ENCODE data around the gene MPO. TPM values are rescaled to one million over a fixed set of nuclear protein-coding genes. Genes with fewer than 3 reads are reported as not detected.

Gene MPO
- total RNA-seq, 1 donor from 2014 or later, result not detected

DNA sequence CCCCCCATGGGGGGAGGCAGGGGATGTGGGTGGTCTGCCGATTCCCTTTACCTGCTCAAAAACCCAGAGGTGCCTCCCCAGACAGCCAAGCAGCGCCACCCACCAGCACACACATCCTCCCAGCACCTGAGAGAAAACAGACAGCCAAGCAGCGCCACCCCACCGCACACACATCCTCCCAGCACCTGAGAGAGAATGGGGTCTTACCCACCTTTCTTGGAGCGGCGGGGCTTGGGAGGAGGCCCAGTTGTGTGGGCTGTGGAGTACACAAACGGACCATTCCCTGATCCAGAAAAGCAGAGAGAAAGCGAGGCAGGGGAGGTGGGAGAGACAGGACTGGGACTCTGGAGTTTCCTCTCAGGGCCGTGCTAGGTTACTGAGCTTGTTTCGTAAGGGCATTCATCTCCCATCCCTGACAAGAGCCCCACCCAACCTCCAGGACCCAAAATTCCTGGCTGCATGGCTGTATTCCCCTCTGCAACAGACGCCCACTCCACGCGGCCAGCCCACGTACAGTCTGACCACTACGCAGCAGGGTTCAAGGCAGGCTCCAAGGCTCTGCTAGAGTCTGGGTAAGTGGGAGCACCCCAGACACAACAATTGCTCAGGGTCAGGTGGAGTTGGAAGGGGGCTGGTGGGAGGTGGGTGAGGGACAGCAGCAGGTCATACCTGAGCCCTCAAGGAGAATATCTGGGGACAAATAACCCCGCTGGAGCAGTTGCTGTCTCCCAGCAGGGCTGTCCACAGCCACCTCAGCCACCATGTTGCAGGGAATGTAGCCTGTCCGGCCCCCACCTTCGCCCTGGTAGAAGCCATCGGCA is 25.6 kb upstream of the MPO start:
- no peak for ATAC-seq

DNA sequence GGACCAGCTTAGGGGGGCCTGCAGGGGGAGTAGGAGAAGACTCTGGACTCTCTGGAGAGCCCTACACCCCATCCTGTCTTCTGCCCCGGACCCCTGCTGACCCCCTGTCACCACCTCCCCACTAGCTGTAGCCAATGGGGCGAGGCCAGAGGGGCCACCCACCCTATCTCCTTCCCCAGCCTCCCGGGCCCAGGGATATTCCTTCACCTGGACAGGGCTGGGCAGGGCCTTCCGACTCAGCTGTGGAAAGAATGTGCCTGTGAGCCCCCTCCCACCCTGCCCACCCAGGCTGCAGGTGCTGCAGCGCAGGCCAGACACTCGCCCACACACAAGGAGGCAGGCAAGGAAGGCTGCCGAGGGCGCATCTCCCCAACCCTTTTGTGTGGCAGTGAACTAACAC is 24.9 kb upstream of the MPO start:
- no peak for ATAC-seq

DNA sequence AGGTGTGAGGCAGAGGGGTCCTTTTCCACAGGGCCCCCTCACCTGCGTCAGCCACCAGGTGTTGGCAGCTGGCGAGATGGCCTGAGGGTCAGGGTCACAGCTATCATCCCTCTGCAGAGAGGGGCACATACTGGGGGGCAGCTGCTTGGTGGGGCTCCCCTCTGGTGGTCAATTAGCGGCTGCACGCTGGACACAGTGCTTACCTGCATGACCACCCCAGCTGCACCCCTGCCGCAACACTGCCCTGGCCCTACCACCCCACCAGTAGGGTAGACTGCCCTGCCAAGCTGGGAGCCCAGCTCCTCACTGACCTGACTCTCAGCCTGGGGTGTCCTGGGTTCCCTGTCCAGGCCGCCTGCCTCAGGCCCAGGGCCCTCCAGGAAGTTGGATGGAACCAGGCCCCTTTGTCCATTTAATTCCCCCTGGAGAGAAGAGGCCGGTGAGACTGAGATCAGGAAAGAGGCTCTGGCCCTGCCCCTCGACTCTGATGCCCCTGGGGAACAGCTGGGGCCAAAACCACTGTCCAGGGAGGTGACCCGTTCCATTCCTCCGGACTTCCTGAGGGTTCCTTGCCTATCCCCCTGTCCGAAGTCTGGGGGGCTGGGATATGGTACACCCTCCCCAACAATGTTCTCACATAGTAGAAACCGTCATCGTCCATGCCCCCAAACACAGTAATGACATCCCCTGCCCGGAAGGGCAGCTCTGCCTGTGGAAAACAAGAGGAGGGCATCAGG is 24.2 kb upstream of the MPO start:
- no peak for ATAC-seq

DNA sequence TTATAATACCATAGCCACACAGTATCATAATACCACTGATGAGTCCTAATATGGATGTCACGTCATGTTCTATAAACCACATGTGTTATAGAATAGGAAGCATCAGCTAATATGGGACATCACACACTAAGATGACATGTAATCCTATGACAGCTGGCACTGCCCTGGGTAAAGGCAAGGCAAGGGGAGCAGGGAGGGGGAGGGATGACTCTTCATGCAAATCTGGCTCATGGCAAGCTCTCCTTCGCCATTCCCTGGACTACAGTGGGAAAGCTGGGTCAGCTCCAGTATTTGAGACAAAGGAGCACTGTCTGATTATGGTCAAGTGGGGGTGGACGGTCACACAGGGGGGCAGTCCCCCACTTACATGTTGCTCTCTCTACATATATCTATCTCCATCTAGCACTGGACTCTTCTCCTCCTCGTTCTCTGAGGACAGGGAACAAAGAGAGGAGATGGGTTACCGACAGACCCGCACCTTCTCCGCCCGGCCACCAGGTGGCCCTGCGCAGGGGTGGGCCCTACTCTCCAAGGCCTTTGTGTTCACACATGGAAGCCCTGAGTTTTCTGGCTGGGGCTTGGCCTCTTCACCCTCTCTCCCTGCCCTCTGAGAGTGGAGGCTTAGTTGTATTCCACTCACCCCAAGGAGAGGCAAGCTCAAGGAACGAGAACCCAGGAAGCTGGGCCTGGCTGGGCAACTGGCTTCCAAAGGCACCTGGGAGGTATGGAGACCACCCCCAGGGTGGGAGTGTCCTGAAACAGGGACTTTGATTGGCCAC is 23.4 kb upstream of the MPO start:
- peak; percentile 81 for ATAC-seq

DNA sequence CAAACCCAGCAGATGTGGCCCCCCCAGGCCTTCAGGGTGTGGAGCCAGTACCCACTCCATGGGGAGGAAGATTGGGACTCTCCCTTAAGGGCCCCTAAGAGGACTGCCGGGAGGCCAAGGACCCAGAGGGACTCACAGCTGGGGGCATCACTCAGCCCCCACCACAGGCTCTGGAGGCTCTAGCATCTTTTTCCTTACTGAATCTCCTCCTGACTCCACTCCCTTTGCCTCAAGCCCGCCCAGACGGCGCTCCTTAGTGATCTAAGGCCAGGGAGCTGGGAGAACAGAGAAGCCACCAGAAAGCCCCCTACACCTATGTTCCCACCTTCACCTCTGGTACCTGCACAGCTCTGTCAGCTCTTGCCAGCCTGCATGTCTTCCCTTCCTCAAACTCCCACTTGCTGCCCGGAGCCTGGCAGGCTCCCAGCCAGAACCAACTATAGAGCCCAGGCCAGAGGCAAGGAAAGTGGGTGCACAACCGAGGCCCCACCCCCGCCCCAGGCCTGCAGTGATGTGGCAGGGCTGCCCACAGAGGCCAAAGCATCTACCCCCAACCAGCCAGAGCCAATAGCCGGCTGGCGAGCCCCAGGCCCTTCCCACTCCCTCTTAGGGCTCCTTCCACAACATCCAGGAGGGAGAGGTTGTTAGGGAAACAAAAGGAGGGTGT is 22.3 kb upstream of the MPO start:
- no peak for ATAC-seq

DNA sequence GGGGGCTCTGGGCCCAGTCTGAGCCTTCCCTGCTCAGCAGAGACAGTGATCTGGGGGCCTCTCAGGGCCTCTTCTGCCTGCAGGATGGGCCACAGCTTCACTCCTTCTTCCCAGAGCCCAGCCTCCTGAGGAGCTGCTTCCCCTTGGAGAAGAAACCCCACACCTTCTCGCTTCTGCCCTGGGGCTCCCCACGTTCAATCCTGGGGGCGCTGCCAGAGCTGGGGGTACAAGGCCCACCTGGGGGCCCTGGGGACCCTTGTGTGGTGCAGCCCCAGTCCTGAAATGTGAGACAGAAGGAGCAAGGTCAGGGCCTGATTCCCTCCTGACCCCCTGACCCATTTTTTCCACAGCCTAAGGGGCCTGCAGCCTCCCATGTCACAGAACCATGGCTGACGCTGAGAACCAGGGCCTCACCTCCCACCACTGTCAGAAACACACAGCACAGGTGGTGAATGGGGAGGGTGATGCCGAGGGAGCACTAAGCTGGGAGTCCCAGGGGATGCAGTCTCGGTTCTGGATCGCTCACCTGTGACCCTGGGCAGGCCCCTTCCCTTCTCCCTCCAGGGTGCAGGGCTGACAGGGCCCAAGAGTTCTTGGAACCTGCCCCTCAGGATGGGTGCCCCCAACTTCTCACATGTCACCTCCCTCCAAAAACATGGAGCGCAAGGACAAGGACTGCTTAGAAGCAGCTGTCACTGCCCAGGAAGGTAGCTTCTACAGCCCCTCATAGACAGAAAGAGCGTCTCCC is 21.6 kb upstream of the MPO start:
- no peak for ATAC-seq

DNA sequence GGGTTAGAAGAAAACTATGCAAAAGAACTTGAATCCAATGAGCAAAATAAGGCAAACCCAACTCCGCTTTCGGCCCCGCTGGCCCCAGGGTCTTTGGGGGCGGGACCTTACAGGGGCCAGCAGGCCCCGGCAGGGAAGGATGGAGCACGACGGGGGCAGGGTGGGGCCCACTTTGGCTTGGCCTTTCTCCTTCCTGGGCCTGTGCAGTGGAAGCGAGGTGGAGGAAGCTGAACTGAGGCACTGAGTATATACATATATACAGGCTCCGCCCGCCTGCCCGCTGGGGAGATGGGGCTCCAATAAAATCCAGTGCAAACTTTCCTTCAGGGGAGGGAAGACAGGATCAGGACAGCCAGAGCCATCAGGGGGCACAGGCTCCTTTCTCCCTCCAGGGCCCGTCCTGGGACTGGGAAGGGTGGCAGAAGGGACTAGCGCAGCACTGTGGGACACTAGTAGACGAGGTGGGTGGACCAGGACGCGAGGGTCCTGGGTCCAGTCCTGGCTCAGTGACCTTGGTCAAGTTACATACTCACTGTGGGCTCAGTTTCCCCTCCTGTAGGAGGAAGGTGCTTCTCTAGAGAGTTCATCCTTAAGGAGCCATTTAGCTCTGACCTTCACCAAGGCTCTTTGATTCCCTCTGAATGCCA is 20.9 kb upstream of the MPO start:
- no peak for ATAC-seq

DNA sequence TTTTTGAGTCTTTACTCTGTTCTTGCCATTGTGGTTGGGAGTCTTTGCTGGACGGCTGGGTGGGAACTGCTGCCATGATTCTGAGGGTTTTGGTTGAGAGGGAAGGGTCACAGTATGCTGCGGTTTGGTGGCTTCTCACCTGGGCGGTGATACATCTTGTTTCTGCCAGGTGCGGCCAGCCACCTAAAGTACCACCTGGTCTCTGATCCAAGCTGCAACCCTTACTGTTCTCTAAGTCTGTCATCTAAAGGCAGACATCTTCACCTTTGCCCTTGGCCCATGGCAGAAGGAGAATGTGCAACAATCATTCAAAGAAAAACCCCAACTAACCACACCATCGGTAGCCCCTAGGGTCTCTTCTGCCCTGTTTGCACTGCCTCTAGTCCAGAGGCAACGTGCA is 19.6 kb upstream of the MPO start:
- no peak for ATAC-seq

DNA sequence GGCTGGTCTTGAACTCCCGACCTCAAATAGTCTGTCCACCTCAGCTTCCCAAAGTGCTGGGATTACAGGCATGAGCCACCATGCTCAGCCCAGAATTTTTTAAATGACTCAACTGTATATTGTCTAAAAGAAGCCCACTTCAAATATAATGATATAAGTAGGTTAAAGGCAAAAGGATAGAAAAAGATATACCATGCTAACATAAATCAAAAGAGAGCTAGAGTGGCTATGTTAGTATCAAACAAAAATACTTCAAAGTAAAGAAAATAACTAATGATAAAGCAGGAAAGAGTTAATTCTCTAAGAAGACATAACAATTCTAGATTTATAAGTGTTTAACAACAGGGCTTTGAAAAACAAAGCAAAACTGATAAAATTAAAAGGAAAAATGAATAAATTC is 13.3 kb upstream of the MPO start:
- ATAC-seq, result no peak

DNA sequence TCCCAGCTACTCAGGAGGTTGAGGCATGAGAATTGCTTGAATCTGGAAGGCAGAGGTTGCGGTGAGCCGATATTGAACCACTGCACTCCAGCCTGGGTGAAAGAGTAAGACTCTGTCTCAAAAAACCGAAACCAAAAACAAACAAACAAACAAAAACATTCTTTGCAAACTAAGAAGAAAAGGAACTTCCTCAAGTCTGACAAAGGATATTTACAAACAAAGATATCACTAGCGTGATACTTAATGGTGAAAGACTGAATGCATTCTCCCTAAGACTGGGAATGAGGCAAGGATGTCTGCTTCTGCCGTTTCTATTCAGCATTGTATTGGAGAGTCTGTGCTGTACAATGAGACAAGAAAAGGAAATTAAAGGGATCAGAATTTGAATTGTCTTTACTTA is 10.5 kb upstream of the MPO start:
- no peak for ATAC-seq

DNA sequence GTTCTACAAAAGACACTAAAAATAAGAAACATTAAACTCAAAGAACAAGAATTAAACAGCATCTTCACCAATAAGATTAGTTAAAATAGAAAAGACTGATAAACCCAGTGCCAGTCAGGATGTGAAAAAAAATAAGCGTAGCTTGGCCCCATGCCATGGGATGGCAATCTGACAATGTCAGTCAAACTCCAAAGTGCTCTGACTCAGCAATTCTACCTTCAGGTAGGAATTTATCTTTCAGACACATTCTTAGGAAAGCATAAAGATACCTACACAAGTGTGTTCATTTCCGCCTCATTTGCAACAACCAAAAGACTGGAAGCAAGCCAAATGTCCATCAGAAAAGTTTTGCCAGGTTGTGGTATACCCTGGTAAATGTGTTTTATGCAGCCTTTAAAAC is 9.1 kb upstream of the MPO start:
- no peak for ATAC-seq

DNA sequence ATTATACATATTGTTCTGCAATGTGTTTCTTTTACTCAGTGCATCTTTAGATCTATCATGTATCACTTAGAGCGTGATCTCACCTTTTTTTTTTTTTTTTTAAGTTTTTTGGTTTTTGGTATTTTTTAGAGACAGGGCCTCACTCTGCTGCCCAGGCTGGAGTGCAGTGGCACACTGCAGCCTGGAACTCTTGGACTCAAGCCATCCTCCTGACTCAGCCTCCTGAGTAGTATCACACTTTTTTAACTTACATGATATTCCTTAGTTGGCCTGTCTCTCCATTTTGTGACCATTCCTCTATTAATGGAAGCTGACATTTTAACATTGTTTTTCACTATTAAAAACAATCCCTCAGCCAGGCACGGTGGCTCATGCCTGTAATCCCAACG is 4.7 kb upstream of the MPO start:
- no peak for ATAC-seq

DNA sequence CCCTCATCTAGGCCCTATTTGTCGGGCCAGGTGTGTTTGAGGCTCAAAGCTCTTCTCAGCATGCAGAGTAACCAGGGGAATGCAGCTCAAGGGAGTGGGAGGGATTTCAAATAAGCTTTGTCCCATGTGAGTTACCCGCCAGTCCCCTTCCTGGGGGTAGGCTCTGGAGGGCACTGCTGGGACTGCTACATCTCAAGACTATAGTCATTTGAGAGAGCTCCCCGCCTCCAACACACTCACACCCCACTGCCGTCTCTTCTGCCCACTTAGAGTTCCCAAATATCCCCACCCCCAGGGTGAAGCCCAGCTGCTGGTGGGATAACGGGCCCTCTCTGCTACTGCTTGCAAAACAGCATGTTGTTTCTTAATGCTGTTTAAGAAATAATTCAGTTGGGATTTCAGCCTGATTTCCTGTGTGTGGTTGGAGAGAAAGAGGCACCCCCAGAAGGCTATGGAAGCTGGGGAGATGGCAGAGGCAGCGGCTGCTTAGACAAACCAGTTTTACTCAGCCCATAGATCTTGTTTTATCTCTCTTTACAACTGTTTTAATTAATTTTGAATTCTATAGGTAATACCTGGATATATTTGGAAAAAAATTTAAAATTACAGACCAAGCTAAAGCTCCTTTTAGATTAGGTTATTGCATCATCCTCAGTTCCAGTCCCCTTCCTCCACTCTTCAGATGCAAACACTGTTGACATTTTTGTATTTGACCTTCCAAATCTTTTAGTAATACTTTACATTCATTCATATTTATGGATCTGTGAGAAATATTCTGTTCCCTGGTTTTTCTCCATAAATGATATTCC is 4.1 kb upstream of the MPO start:
- no peak for ATAC-seq

DNA sequence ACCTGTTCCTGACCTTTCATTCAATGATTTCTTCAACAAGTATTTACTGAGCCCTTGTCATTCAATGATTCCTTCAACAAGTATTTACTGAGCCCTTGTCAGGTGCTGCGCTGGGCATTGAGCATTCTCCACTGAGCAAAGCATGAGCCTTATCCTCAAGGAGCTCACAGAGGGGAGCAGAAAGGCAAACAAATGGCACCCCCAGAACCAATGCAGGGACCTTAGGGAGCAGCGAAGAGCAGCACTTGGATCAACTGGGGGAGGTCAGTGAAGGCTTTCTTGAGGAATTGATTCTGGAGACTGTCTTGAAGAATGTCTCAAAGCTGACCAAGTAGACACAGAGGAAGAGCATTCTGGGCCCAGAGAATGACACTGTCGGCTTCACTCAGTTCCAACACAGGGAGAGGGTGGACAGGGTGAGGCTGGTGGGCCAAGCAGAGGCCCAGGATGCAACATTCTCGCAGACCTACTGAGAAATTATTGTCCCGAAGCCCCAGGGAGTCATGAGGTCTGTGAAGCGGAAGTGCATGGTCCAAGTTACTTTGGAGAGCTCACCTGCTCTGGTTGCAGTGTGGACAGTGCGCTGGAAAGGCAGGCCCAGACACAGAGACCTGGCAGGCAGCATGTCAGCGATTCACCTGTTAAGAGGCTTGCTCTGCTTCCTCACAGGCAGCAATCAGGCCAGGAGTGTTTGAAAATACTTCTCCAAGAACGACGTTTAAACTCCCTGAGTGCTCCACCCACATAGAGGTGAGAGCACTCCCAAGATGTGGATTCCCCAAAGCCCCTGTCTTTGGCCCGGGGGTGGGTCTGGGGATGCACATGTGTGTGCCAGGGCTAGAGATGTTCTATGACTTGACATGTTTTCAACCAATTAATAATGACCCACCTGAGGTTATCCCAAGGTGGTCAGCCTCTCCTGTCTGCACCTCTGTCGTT is 3.2 kb upstream of the MPO start:
- ATAC-seq, result no peak

DNA sequence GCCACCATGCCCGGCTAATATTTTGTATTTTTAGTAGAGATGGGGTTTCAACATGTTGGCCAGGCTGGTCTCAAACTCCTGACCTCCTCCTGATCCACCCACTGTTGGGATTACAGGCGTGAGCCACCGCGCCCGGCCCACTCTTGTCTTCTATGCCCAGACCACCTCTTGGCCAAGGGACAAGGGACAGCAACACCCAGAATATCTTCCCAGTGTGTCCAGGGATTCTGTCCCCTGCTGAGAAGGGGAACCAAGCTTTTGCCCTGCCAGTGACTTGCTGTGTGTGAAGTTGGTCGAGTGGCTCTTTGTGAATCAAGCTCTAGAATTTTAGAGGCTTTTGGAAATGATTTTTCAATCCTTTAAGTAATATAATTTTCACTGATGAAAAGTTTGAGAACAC is 1.7 kb upstream of the MPO start:
- no peak for ATAC-seq

DNA sequence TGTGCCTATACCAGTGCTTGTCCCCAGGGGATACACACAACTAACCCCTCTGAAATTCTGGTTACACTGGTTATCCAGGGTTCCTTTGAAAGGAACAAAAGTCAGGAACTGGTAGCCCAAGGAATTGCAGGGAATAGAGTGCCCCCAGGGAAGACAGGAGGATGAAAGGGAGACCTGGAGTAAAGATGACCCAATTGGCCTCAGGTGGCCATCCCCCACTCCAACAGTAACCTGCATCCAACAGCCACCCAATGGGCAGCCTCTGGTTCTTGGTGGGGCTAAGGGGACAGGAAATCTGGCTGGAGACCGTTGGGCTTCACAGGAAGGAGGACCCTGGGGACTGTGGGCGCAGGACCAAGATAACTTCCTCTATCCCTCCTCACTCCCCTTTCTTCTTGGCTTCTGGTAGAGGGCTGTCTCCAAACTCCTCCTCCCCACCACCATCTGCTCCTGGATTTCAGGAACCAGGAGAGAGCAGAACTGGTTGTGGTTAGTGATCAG is 826 bp upstream of the MPO start:
- ATAC-seq, result no peak

DNA sequence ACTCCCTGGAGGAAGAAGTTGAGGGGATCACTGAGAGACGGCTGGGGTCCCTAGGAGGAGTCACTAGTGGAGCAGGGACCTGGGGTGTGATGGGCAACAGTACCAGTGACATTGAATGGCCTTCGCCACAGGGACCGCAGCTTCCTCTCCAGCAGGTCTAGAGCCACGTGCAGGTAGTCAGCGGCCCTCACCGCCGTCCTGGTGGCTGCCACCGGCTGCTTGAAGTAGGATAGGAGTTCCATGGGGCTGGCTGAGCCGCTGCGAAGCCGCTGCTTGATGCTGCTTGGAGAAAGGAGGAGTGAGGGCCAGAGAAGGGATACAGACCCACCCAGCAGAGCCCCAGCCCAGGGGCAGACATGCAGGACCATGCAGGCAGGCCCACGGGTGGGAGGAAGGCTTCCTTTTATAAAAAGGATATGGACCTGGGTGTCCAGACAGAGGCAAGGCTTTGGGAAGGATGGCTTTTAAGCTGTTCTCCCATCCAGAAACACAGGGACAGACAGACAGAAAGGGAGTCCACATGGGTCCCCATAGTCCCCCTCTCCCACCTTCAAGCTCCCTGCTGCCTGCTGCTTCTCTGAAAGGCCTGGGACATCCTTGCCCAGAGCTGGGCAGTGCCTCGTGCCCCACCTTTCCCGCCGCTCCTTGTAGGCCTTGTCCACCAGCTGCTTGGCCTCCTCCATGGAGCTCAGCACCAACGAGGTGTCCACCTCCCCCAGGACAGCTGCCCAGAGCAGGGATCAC is 827 bp downstream of the MPO start:
- ATAC-seq, result peak; percentile 16

DNA sequence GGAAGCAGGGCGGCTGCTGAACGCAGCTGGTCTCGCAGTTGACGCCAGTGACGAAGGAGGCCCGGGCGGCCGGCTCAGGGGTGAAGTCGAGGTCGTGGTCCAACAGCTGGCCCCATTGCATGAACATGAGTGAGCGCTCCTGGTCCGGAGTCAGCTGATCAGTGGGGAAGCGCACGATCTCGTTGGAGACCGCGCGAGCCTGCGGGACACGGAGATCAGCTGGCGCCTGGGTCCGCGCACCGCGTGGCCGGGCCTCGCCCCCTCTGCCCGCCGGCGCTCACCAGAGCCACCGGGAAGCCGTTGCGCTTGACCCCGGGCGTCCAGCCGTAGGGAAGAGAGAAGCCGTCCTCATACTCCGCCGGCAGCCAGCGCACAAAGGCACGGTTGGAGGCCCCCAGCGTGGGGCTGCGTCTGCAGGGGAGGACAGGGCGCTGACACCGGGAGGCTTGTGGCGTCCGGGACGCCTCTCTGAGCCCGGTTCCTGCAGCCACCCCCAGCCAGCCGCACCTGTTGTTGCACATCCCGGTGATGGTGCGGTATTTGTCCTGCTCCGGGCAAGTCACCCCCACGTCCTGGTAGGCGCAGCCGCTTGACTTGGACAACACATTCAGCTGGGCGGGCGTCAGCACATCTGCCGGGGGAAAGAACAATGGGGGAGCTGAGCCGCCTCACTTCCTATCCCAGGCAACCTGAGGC is 1.6 kb downstream of the MPO start:
- ATAC-seq, result peak; percentile 17
